ENCODE results near the gene CTIF. TPM values are rescaled to one million over a fixed set of nuclear protein-coding genes. Genes with fewer than 3 reads are reported as not detected.
"Not testable (repeated sequence)": the region's sequence is repeated elsewhere in the genome, so short reads cannot be mapped to it uniquely, and the experiment has no call there.

The CTIF gene
- total RNA-seq = 3.0 and 4.2 TPM in 2 replicates

- intact Hi-C loops (cut with micrococcal nuclease) = loop anchor here (1.0 to 10.0 kb wide), 8 partner anchors 128 to 1834 kb away; partner anchors contain the start of genes ACAA2, CXXC1, DYM and IER3IP1
Measured at GRCh38 chr18:48538531-48539405, at the start of gene CTIF. TSS of gene CTIF (plus strand) at chr18:48539031. CDS start at chr18:48619566, 80,535 bp downstream.

GRCh38 chr18:48490641-48491293, 48.1 kb upstream of the CTIF start:
- intact Hi-C loops (cut with micrococcal nuclease) = no loop called here

- intact Hi-C loops (cut with micrococcal nuclease) = no loop called here
Measured at GRCh38 chr18:48492880-48493279, 46.0 kb upstream of the CTIF start.

GRCh38 chr18:48493434-48494230, 45.2 kb upstream of the CTIF start:
- intact Hi-C loops (cut with micrococcal nuclease) = no loop called here

GRCh38 chr18:48497863-48498262, 41.0 kb upstream of the CTIF start:
- intact Hi-C loops (cut with micrococcal nuclease) = no loop called here

GRCh38 chr18:48500517-48500916, 38.3 kb upstream of the CTIF start:
- intact Hi-C loops (cut with micrococcal nuclease) = no loop called here

- intact Hi-C loops (cut with micrococcal nuclease) = no loop called here
Measured at GRCh38 chr18:48502906-48503305, 35.9 kb upstream of the CTIF start.

- intact Hi-C loops (cut with micrococcal nuclease) = no loop called here
Measured at GRCh38 chr18:48504819-48505218, 34.0 kb upstream of the CTIF start.

- intact Hi-C loops (cut with micrococcal nuclease) = not testable (repeated sequence)
Measured at GRCh38 chr18:48506983-48507568, 31.8 kb upstream of the CTIF start.

- intact Hi-C loops (cut with micrococcal nuclease) = not testable (repeated sequence)
Measured at GRCh38 chr18:48512498-48512897, 26.3 kb upstream of the CTIF start.

- intact Hi-C loops (cut with micrococcal nuclease) = no loop called here
Measured at GRCh38 chr18:48514786-48515185, 24.0 kb upstream of the CTIF start.

GRCh38 chr18:48517048-48517447, 21.8 kb upstream of the CTIF start:
- intact Hi-C loops (cut with micrococcal nuclease) = no loop called here

GRCh38 chr18:48519431-48520100, 19.3 kb upstream of the CTIF start:
- intact Hi-C loops (cut with micrococcal nuclease) = no loop called here

GRCh38 chr18:48521723-48522122, 17.1 kb upstream of the CTIF start:
- intact Hi-C loops (cut with micrococcal nuclease) = no loop called here

GRCh38 chr18:48525671-48526070, 13.2 kb upstream of the CTIF start:
- intact Hi-C loops (cut with micrococcal nuclease) = no loop called here

GRCh38 chr18:48527461-48527860, 11.4 kb upstream of the CTIF start:
- intact Hi-C loops (cut with micrococcal nuclease) = no loop called here

GRCh38 chr18:48528861-48529260, 10.0 kb upstream of the CTIF start:
- intact Hi-C loops (cut with micrococcal nuclease) = no loop called here

GRCh38 chr18:48529796-48530195, 9.0 kb upstream of the CTIF start:
- intact Hi-C loops (cut with micrococcal nuclease) = loop anchor here (10.0 kb wide), 1 partner anchor 1355 kb away; the partner anchor contains the start of gene IER3IP1

GRCh38 chr18:48530399-48531081, 8.3 kb upstream of the CTIF start:
- intact Hi-C loops (cut with micrococcal nuclease) = loop anchor here (10.0 kb wide), 1 partner anchor 1356 kb away; the partner anchor contains the start of gene IER3IP1

- intact Hi-C loops (cut with micrococcal nuclease) = loop anchor here (10.0 kb wide), 1 partner anchor 1356 kb away; the partner anchor contains the start of gene IER3IP1
Measured at GRCh38 chr18:48531082-48531403, 7.8 kb upstream of the CTIF start.
